CD14-positive monocyte (primary cell): ENCODE measurements around the gene EEF1G. TPM values are rescaled to one million over a fixed set of nuclear protein-coding genes. Genes with fewer than 3 reads are reported as not detected.

ENCODE experiments used
- DNase-seq, 3 donors: peaks; one replicate each; pipeline ENCODE4 v3.0.0-alpha.2; 2011 to 2022
- H2AFZ ChIP-seq: 2 replicates; pipeline ENCODE4 v1.6.0; 2012; ENCODE audit warnings: mild to moderate bottlenecking, low read depth, low read length, inconsistent platforms; ENCODE audit not compliant: insufficient read depth, poor library complexity, severe bottlenecking
- H3K27ac ChIP-seq, 2 donors: 1 replicate in 1 of 2; 2 replicates in 1 of 2; pipeline ENCODE4 v1.5.1; 2012 to 2013; ENCODE audit warnings: low read length in 2 of 2, control low read depth in 1 of 2, inconsistent platforms in 1 of 2, low read depth in 1 of 2, mild to moderate bottlenecking in 1 of 2
- H3K27me3 ChIP-seq, 2 donors: one replicate each; pipeline versions ENCODE4 v1.6.0 to v1.6.1; 2011 to 2013; ENCODE audit warnings: low read length in 2 of 2; ENCODE audit not compliant: control insufficient read depth in 2 of 2, insufficient read depth in 2 of 2
- H3K36me3 ChIP-seq, 2 donors: replicated peaks in 1 of 2; 1 replicate in 1 of 2; 2 replicates in 1 of 2; pipeline versions ENCODE4 v1.5.1 to v1.6.1; 2012 to 2013; ENCODE audit warnings: low read length in 2 of 2, control low read depth in 1 of 2, inconsistent platforms in 1 of 2, mild to moderate bottlenecking in 1 of 2; ENCODE audit not compliant: insufficient read depth in 2 of 2, control insufficient read depth in 1 of 2
- H3K4me1 ChIP-seq, 2 donors: 1 replicate in 1 of 2; 2 replicates in 1 of 2; pipeline versions ENCODE4 v1.5.1 to v1.6.1; 2012 to 2013; ENCODE audit warnings: low read length in 2 of 2, control low read depth in 1 of 2, inconsistent platforms in 1 of 2, mild to moderate bottlenecking in 1 of 2, moderate library complexity in 1 of 2; ENCODE audit not compliant: insufficient read depth in 2 of 2, control insufficient read depth in 1 of 2
- H3K4me2 ChIP-seq: replicated peaks from 2 replicates; pipeline ENCODE3; 2012; ENCODE audit warnings: low read length, moderate library complexity, mild to moderate bottlenecking; ENCODE audit not compliant: poor library complexity, severe bottlenecking; ENCODE audit errors: extremely low read depth
- H3K4me3 ChIP-seq, 3 experiments: fragments of 200-600 bp in 1 of 3; sonication (generic) in 1 of 3; replicated peaks in 1 of 3; 1 replicate in 2 of 3; 2 replicates in 1 of 3; pipeline ENCODE4 v1.5.1; 2011 to 2013; ENCODE audit warnings: low read length in 3 of 3, mild to moderate bottlenecking in 3 of 3, control low read depth in 2 of 3, low read depth in 2 of 3, inconsistent platforms in 1 of 3, moderate library complexity in 1 of 3
- H3K79me2 ChIP-seq: 2 replicates; pipeline ENCODE4 v1.6.0; 2012; ENCODE audit warnings: mild to moderate bottlenecking, control low read depth, inconsistent platforms, low read length, moderate library complexity; ENCODE audit not compliant: insufficient read depth
- H3K9ac ChIP-seq: 2 replicates; pipeline ENCODE4 v1.6.0; 2017; ENCODE audit warnings: low read length, mild to moderate bottlenecking; ENCODE audit not compliant: insufficient read depth, poor library complexity, severe bottlenecking
- H3K9me3 ChIP-seq, 2 donors: replicated peaks in 1 of 2; 1 replicate in 1 of 2; 2 replicates in 1 of 2; pipeline versions ENCODE4 v1.5.1 to v1.6.1; 2012 to 2013; ENCODE audit warnings: low read length in 2 of 2, control low read depth in 1 of 2; ENCODE audit not compliant: control insufficient read depth in 1 of 2, insufficient read depth in 1 of 2
- H4K20me1 ChIP-seq: 2 replicates; pipeline ENCODE4 v1.6.0; 2012; ENCODE audit warnings: mild to moderate bottlenecking, low read length, control low read depth, moderate library complexity; ENCODE audit not compliant: insufficient read depth
- H3K27ac Mint-ChIP-seq, 7 donors: one replicate each; pipeline ENCODE4 v1.8.0; 2020; ENCODE audit warnings: mild to moderate bottlenecking in 7 of 7, mixed read lengths in 7 of 7, moderate library complexity in 6 of 7, inconsistent platforms in 2 of 7
- H3K27me3 Mint-ChIP-seq, 3 donors: one replicate each; pipeline ENCODE4 v1.8.0; 2021 to 2022; ENCODE audit warnings: low read depth in 3 of 3, mild to moderate bottlenecking in 3 of 3, mixed read lengths in 3 of 3, moderate library complexity in 3 of 3, inconsistent platforms in 1 of 3
- H3K36me3 Mint-ChIP-seq, 2 donors: one replicate each; pipeline ENCODE4 v1.8.0; 2020; ENCODE audit warnings: mixed read lengths in 2 of 2, inconsistent platforms in 1 of 2, mild to moderate bottlenecking in 1 of 2
- H3K4me1 Mint-ChIP-seq: one replicate; pipeline ENCODE4 v1.8.0; 2020; ENCODE audit warnings: mild to moderate bottlenecking, mixed read lengths
- H3K4me3 Mint-ChIP-seq, 2 donors: one replicate each; pipeline ENCODE4 v1.8.0; 2020; ENCODE audit warnings: mild to moderate bottlenecking in 2 of 2, mixed read lengths in 2 of 2, moderate library complexity in 1 of 2
- H3K9me3 Mint-ChIP-seq, 7 donors: one replicate each; pipeline ENCODE4 v1.8.0; 2020 to 2022; ENCODE audit warnings: mixed read lengths in 7 of 7, mild to moderate bottlenecking in 6 of 7, moderate library complexity in 6 of 7, inconsistent platforms in 2 of 7
- WGBS: methylation state at CpG from one replicate; pipeline ENCODE4 v1.1.5; 2013; ENCODE audit warnings: missing lambda C conversion rate; ENCODE audit not compliant: insufficient coverage; 5-methylcytosine and 5-hydroxymethylcytosine counted together
- intact Hi-C, 2 donors: fragments of 100-400 bp; cut with micrococcal nuclease; formaldehyde crosslinking; loops; one replicate each; pipeline versions ENCODE4 v1.15.0 to v1.15.1; 2023
- polyA plus RNA-seq, 3 donors: library from polyadenylated mRNA; depleted of rRNA in 1 of 3; unstranded in 2 of 3; stranded (reverse) in 1 of 3; fragments of 300-500 nt in 2 of 3; fragments of >200 nt in 1 of 3; fragmentation: Illumina TruSeq in 2 of 3; gene quantifications; 1 replicate in 2 of 3; 2 replicates in 1 of 3; pipeline ENCODE4 v1.2.3, GENCODE V29; 2012 to 2021
- TF ChIP-seq, protein P1 (sequence below): fragments of 200-600 bp; IDR thresholded peaks from one replicate; pipeline ENCODE4 v1.8.0; 2022; ENCODE audit warnings: antibody characterized with exemption, mild to moderate bottlenecking

The EEF1G gene
- polyA plus RNA-seq, 3 donors = 490 to 603 (median 491) TPM

DNA sequence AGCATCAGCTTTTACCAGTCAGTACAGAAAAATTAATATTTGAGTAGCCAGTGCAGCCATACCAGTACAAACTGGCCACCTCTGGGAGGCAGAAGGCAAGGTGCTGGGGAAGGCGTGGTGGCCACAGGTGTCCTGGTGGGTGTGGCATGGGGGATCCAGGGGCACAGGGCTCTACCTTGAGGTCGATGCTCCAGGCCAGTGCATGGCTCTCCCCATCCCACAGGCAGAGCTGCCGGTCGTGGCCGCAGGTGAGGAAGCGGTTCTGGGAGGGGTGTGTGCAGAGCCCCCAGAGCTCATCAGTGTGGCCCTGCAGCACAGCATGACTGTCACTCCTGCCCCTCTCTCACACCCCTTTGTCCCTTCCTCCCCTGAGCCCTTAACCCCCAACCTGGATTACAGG lies 31.8 kb upstream of the EEF1G start:
- no peak for DNase-seq
- H3K27me3 Mint-ChIP-seq = peaks cover 0 to 2% (median 0%) of the 10 kb centered on the region in 3 donors
- peaks cover 28 to 64% of the 10 kb centered on the region in 2 donors for H3K36me3 ChIP-seq
- peaks cover 2% of the 10 kb centered on the region for H4K20me1 ChIP-seq
- peak overlapping the region in 3 of 7 donors; percentile 20 to 58 (median 57) for H3K27ac Mint-ChIP-seq
- peaks cover 0 to 2% (median 0%) of the 10 kb centered on the region in 7 donors for H3K9me3 Mint-ChIP-seq
- TF ChIP-seq, protein P1, sequence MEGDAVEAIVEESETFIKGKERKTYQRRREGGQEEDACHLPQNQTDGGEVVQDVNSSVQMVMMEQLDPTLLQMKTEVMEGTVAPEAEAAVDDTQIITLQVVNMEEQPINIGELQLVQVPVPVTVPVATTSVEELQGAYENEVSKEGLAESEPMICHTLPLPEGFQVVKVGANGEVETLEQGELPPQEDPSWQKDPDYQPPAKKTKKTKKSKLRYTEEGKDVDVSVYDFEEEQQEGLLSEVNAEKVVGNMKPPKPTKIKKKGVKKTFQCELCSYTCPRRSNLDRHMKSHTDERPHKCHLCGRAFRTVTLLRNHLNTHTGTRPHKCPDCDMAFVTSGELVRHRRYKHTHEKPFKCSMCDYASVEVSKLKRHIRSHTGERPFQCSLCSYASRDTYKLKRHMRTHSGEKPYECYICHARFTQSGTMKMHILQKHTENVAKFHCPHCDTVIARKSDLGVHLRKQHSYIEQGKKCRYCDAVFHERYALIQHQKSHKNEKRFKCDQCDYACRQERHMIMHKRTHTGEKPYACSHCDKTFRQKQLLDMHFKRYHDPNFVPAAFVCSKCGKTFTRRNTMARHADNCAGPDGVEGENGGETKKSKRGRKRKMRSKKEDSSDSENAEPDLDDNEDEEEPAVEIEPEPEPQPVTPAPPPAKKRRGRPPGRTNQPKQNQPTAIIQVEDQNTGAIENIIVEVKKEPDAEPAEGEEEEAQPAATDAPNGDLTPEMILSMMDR = no peak
- H3K27me3 ChIP-seq = no peaks in the 10 kb centered on the region
- H2AFZ ChIP-seq = no peak overlapping the region
- H3K27ac ChIP-seq = no peak overlapping the region
- peaks cover 41% of the 10 kb centered on the region for H3K4me1 Mint-ChIP-seq
- no peak overlapping the region for H3K4me2 ChIP-seq
- 100% methylated on average over 1 of the region's 6 CpGs for WGBS
- no peak overlapping the region for H3K4me3 ChIP-seq
- intact Hi-C loops = no loop called here
- peaks cover 62 to 71% of the 10 kb centered on the region in 2 donors for H3K36me3 Mint-ChIP-seq
- H3K4me3 Mint-ChIP-seq = no peak overlapping the region
- no peaks in the 10 kb centered on the region for H3K9me3 ChIP-seq
- H3K9ac ChIP-seq = no peak overlapping the region
- peaks cover 32 to 37% of the 10 kb centered on the region in 2 donors for H3K4me1 ChIP-seq
- H3K79me2 ChIP-seq = peaks cover 15% of the 10 kb centered on the region

DNA sequence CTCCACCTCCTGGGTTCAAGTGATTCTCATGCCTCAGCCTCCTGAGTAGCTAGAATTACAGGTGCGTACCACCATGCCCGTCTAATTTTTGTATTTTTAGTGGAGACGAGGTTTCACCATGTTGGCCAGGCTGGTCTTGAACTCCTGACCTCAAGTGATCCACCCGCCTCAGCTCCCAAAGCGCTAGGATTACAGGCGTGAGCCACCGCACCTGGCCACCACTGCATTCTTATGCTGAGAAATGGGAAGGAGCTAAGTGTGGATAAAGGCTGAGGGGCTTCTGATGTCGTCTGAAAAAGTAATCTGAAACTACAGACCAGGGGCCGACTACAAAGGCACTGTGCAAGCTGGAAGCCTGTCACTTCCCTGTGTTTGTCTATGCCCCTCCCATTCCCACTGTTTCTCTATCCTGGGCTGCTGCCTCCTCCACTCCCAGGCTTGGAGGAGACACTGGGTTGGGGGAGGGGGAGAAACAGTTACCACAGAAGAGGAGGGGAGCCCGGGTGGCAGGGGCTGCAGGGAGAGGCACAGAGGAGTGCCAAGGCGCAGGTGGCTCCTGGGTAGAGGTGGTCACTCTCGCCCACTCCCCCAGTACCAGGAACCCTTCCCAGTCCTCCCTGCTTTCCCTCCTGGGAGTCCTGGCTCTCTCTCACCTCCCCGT lies 30.9 kb upstream of the EEF1G start:
- 100% methylated on average over 3 of the region's 13 CpGs for WGBS
- Histone ChIP-seq H3K36me3 (peaks cover 26 to 55% of the 10 kb centered on the region in 2 donors), H3K9ac (no peak overlapping the region), H3K27ac (no peak overlapping the region), H3K4me1 (peaks cover 41 to 46% of the 10 kb centered on the region in 2 donors), H3K4me2 (no peak overlapping the region), H3K4me3 (no peak overlapping the region), H3K79me2 (peaks cover 20% of the 10 kb centered on the region), H4K20me1 (peaks cover 10% of the 10 kb centered on the region), H3K9me3 (no peaks in the 10 kb centered on the region), H3K27me3 (no peaks in the 10 kb centered on the region), H2AFZ (no peak overlapping the region)
- DNase-seq = no peak
- Mint-ChIP-seq H3K27ac (no peak overlapping the region), H3K9me3 (no peaks in the 10 kb centered on the region), H3K4me1 (peaks cover 50% of the 10 kb centered on the region), H3K27me3 (peaks cover 0 to 2% (median 0%) of the 10 kb centered on the region in 3 donors), H3K4me3 (no peak overlapping the region), H3K36me3 (peaks cover 60 to 62% of the 10 kb centered on the region in 2 donors)
- TF ChIP-seq, protein P1 = no peak
- intact Hi-C loops = loop anchor here in 1 of 2 donors (5.0 kb wide), 1 partner anchor 43 kb away; the partner anchor contains the start of gene GANAB
